Measurements from ENCODE around the gene ZC3H12A. TPM values are rescaled to one million over a fixed set of nuclear protein-coding genes. Genes with fewer than 3 reads are reported as not detected.
A peak's percentile ranks its signal among the peaks of the same experiment; 100 is the strongest.

The ZC3H12A gene
- total RNA-seq, 2 experiments from 2014 or later: 164 to 165 TPM

DNA sequence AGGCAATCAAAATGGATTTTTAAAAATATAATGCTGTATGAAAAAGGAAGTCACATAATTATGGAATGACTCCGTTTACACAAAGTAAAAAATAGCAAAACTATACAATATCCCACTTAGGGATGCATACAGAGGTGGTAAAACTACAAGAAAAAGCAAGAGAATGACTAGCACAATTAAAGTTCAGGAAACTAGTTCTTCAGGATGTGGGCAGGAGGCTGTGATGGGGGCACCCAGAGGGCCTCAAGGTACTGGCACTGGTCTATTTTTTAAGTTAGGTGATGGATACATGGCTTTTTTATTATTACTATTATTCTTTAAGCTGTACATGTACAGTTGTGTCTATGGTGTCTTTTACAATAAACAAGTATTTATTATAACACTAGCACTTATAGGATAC lies 1.4 kb upstream of the ZC3H12A start:
- peaks cover 57% of the 10 kb centered on the region for H3K4me1 ChIP-seq (ENCODE audit: insufficient read depth, low read length)
- H3K27me3 ChIP-seq (ENCODE audit: control insufficient read depth in 1 of 2, insufficient read depth in 2 of 2, low read length in 2 of 2): no peaks in the 10 kb centered on the region
- DNase-seq: peak in 2 of 14 experiments; percentile 42 to 63
- Mint-ChIP-seq H3K4me1 (ENCODE audit: low read depth) (peaks cover 54% of the 10 kb centered on the region), H3K4me3 (peak overlapping the region; percentile 85), H3K36me3 (ENCODE audit: low read depth) (peaks cover 43% of the 10 kb centered on the region), H3K27ac (peak overlapping the region; percentile 87), H3K9me3 (no peaks in the 10 kb centered on the region), H3K27me3 (no peaks in the 10 kb centered on the region)
- intact Hi-C loops (cut with DNase I, micrococcal nuclease): loop anchor here in 1 of 2 experiments (2.0 kb wide), 1 partner anchor 16 kb away; no protein-coding TSS in a partner anchor
- H3K4me3 ChIP-seq (ENCODE audit: low read length): peak overlapping the region; percentile 64
- no peak for ATAC-seq (ENCODE audit: poor library complexity)
- POLR2A ChIA-PET: interaction anchor here (1.1 to 10.8 kb wide), 3 partner anchors 13 to 41 kb away, joined by 6 to 136 read pairs (median 8); partner anchors contain the start of gene MEAF6
- CTCF ChIA-PET: interaction anchor here (7.1 kb wide), 1 partner anchor 14 kb away, joined by 65 read pairs; no protein-coding TSS in a partner anchor
- TF ChIP-seq, protein P1, sequence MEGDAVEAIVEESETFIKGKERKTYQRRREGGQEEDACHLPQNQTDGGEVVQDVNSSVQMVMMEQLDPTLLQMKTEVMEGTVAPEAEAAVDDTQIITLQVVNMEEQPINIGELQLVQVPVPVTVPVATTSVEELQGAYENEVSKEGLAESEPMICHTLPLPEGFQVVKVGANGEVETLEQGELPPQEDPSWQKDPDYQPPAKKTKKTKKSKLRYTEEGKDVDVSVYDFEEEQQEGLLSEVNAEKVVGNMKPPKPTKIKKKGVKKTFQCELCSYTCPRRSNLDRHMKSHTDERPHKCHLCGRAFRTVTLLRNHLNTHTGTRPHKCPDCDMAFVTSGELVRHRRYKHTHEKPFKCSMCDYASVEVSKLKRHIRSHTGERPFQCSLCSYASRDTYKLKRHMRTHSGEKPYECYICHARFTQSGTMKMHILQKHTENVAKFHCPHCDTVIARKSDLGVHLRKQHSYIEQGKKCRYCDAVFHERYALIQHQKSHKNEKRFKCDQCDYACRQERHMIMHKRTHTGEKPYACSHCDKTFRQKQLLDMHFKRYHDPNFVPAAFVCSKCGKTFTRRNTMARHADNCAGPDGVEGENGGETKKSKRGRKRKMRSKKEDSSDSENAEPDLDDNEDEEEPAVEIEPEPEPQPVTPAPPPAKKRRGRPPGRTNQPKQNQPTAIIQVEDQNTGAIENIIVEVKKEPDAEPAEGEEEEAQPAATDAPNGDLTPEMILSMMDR (IDR thresholded peaks at IDR 0.05): no peak
- H3K36me3 ChIP-seq (ENCODE audit: insufficient read depth, low read length): peaks cover 22% of the 10 kb centered on the region
- peak overlapping the region; percentile 43 to 79 for H3K27ac ChIP-seq (ENCODE audit: low read depth in 1 of 2, low read length in 2 of 2)
- H3K9me3 ChIP-seq (ENCODE audit: control insufficient read depth in 1 of 2, insufficient read depth in 1 of 2, low read length in 2 of 2): no peaks in the 10 kb centered on the region

DNA sequence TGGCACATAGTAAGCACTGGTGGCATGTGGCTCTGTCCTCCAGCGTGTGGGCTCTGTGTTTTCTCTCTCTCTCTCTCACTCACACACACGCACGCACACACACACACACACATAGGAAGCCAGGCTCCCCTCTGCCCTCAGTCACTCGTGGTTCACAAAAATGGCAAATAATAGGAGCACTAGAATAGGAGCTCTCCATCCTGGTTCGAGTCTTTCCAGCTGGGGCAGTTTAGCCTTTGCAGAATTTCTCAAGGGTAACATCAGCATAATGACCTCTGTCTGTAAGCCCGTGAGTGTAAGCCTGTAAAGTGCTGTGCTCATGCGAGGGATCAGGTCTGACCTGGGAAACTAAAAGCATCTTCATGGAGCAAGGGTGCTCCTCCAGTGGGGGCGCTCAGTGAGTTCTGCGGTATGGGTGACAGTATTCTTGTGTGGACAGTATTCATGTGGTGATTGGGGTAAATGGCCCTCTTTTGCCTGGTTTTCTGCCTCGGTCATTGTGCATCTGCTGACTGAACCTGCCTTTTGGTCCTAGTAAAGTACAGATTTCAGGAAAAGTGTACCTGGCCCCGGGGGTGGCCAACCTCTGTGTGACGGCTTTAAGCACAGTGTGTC lies 842 bp upstream of the ZC3H12A start:
- ATAC-seq (ENCODE audit: poor library complexity) (peak; percentile 26), DNase-seq (peak in 8 of 14 experiments; percentile 31 to 82 (median 58))
- H3K9me3 ChIP-seq (ENCODE audit: control insufficient read depth in 1 of 2, insufficient read depth in 1 of 2, low read length in 2 of 2): no peaks in the 10 kb centered on the region
- H3K9me3 Mint-ChIP-seq: no peaks in the 10 kb centered on the region
- intact Hi-C loops (cut with DNase I, micrococcal nuclease): loop anchor here in 1 of 2 experiments (1.0 to 2.0 kb wide), 3 partner anchors 17 to 219 kb away; partner anchors contain the start of genes CDCA8 and GNL2
- no peaks in the 10 kb centered on the region for H3K27me3 Mint-ChIP-seq
- peaks cover 49% of the 10 kb centered on the region for H3K36me3 Mint-ChIP-seq (ENCODE audit: low read depth)
- H3K36me3 ChIP-seq (ENCODE audit: insufficient read depth, low read length): peaks cover 28% of the 10 kb centered on the region
- ChIA-PET POLR2A (interaction anchor here (1.0 to 10.8 kb wide), 6 partner anchors 8 to 42 kb away, joined by 3 to 136 read pairs (median 8); partner anchors contain the start of gene MEAF6), CTCF (interaction anchor here (7.1 kb wide), 1 partner anchor 14 kb away, joined by 65 read pairs; no protein-coding TSS in a partner anchor)
- no peaks in the 10 kb centered on the region for H3K27me3 ChIP-seq (ENCODE audit: control insufficient read depth in 1 of 2, insufficient read depth in 2 of 2, low read length in 2 of 2)
- TF ChIP-seq, protein P1 (IDR thresholded peaks at IDR 0.05): no peak
- peaks cover 60% of the 10 kb centered on the region for H3K4me1 Mint-ChIP-seq (ENCODE audit: low read depth)
- peaks cover 62% of the 10 kb centered on the region for H3K4me1 ChIP-seq (ENCODE audit: insufficient read depth, low read length)
- H3K27ac Mint-ChIP-seq: peak overlapping the region; percentile 87
- H3K4me3 Mint-ChIP-seq: peak overlapping the region; percentile 85
- H3K4me3 ChIP-seq (ENCODE audit: low read length): peak overlapping the region; percentile 64
- peak overlapping the region; percentile 46 to 79 for H3K27ac ChIP-seq (ENCODE audit: low read depth in 1 of 2, low read length in 2 of 2)

DNA sequence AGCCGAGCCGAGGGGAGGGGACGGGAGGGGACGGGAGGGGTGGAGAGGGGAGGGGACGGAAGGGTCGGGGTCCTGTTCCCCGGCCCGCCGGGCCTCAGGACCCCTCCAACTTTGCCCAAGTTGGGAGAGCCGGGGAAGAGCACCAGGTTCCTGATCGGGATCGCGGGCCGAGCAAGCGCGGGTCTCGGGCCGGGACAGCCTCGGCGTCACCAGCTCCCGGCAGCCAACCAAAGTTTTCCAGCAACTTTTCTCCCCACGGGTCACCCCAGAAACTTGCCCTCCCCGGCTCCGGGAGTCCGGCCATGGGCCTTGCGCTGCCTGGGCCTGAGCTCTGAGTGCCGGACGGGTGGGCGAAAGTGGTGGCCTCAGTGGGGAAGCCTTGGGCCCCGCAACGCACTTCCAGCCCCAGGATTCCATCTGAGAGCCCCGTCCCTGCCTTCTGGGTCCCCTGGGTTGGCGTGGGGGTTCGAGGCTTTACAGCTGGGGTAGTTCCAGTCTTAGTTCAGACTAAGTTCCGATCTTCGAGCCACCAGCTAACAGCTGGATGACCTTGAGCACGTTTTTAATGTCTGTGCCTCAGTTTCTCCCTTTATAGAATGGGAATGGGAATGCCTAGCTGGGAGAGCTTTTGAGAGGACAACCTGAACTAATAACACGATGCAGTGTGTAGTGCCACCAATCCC lies 458 bp downstream of the ZC3H12A start:
- peak overlapping the region; percentile 97 for H3K4me3 Mint-ChIP-seq
- peaks cover 66% of the 10 kb centered on the region for H3K4me1 Mint-ChIP-seq (ENCODE audit: low read depth)
- peak overlapping the region; percentile 100 for H3K27ac Mint-ChIP-seq
- TF ChIP-seq, protein P1 (IDR thresholded peaks at IDR 0.05): no peak
- CTCF ChIA-PET: interaction anchor here (1.4 to 7.1 kb wide), 3 partner anchors 12 to 40 kb away, joined by 4 to 65 read pairs (median 5); partner anchors contain the start of gene MEAF6
- no peak for ATAC-seq (ENCODE audit: poor library complexity)
- no peaks in the 10 kb centered on the region for H3K27me3 Mint-ChIP-seq
- peaks cover 62% of the 10 kb centered on the region for H3K36me3 Mint-ChIP-seq (ENCODE audit: low read depth)
- no peaks in the 10 kb centered on the region for H3K9me3 Mint-ChIP-seq
- DNase-seq: peak in 2 of 14 experiments; percentile 33 to 44
- intact Hi-C loops (cut with DNase I, micrococcal nuclease): loop anchor here in 1 of 2 experiments (1.0 to 5.0 kb wide), 4 partner anchors 77 to 1387 kb away; partner anchors contain the start of genes CDCA8, GNL2 and SNIP1
- POLR2A ChIA-PET: interaction anchor here (0.7 to 10.8 kb wide), 12 partner anchors 9 to 1917 kb away, joined by 3 to 136 read pairs (median 4); partner anchors contain the start of genes MEAF6, MTF1, NCDN and SNIP1
- peaks cover 75% of the 10 kb centered on the region for H3K4me1 ChIP-seq (ENCODE audit: insufficient read depth, low read length)
- H3K9me3 ChIP-seq (ENCODE audit: control insufficient read depth in 1 of 2, insufficient read depth in 1 of 2, low read length in 2 of 2): no peaks in the 10 kb centered on the region
- H3K4me3 ChIP-seq (ENCODE audit: low read length): peak overlapping the region; percentile 92
- no peaks in the 10 kb centered on the region for H3K27me3 ChIP-seq (ENCODE audit: control insufficient read depth in 1 of 2, insufficient read depth in 2 of 2, low read length in 2 of 2)
- H3K27ac ChIP-seq (ENCODE audit: low read depth in 1 of 2, low read length in 2 of 2): peak overlapping the region; percentile 95 to 97
- H3K36me3 ChIP-seq (ENCODE audit: insufficient read depth, low read length): peaks cover 38% of the 10 kb centered on the region

Measured in CD4-positive, alpha-beta T cell (primary cell).